SK-N-SH (cell line): ENCODE results near the gene MIS18A. TPM values are rescaled to one million over a fixed set of nuclear protein-coding genes. Genes with fewer than 3 reads are reported as not detected.

ENCODE experiments used
- CTCF ChIA-PET: fragments of 300-600, 350-600 bp; formaldehyde crosslinking; extraction: SDS; loops from one replicate; lab custom pipeline; 2021; lab: Yijun Ruan, JAX
- POLR2A ChIA-PET: fragments of 350-600 bp; sonication (Branson Sonifier 250); formaldehyde crosslinking; extraction: SDS; loops from one replicate; lab custom pipeline; 2020; ENCODE audit warnings: antibody characterized with exemption, inconsistent platforms; lab: Yijun Ruan, JAX
- DNase-seq: peaks from one replicate; pipeline ENCODE4 v3.0.0; 2012
- H2AFZ ChIP-seq: fragments of 200-600 bp; sonication (generic); 2 replicates; pipeline ENCODE4 v1.8.1; 2016; ENCODE audit warnings: antibody characterized with exemption, mild to moderate bottlenecking, low read depth
- H3F3A ChIP-seq: fragments of 200-600 bp; sonication (generic); replicated peaks from 2 replicates; pipeline ENCODE3; 2016; ENCODE audit warnings: antibody characterized with exemption, mild to moderate bottlenecking; ENCODE audit not compliant: insufficient read depth
- H3K27ac ChIP-seq, 2 experiments: fragments of 200-500 bp in 1 of 2; fragments of 200-600 bp in 1 of 2; sonication (Bioruptor generic) in 1 of 2; sonication (generic), shearing (Covaris generic) in 1 of 2; 2 replicates each; pipeline versions ENCODE4 v1.5.1 to v1.6.1; 2014 to 2016; ENCODE audit warnings: low read depth in 2 of 2, inconsistent platforms in 1 of 2, low read length in 1 of 2, mild to moderate bottlenecking in 1 of 2, mixed read lengths in 1 of 2
- H3K27me3 ChIP-seq: fragments of 200-600 bp; sonication (generic), shearing (Covaris generic); 2 replicates; pipeline ENCODE4 v1.6.1; 2016; ENCODE audit warnings: mixed run types; ENCODE audit not compliant: insufficient read depth
- H3K36me3 ChIP-seq, 2 experiments: fragments of 200-500 bp in 1 of 2; fragments of 200-600 bp in 1 of 2; sonication (Bioruptor generic) in 1 of 2; sonication (generic) in 1 of 2; replicated peaks in 1 of 2; 2 replicates each; pipeline versions ENCODE3 to v1.5.1; 2014 to 2016; ENCODE audit warnings: low read length in 1 of 2, mild to moderate bottlenecking in 1 of 2; ENCODE audit not compliant: insufficient read depth in 2 of 2, control insufficient read depth in 1 of 2
- H3K4me1 ChIP-seq, 2 experiments: fragments of 200-500 bp in 1 of 2; fragments of 200-600 bp in 1 of 2; sonication (Bioruptor generic) in 1 of 2; sonication (generic), shearing (Covaris generic) in 1 of 2; 2 replicates each; pipeline versions ENCODE4 v1.5.1 to v1.6.1; 2014 to 2016; ENCODE audit warnings: low read depth in 1 of 2, low read length in 1 of 2, mixed run types in 1 of 2; ENCODE audit not compliant: insufficient read depth in 2 of 2, control insufficient read depth in 1 of 2
- H3K4me2 ChIP-seq: fragments of 200-600 bp; sonication (generic), shearing (Covaris generic); 2 replicates; pipeline ENCODE4 v1.6.1; 2017; ENCODE audit warnings: mixed run types
- H3K4me3 ChIP-seq, 2 experiments: fragments of 200-500 bp in 1 of 2; fragments of 200-600 bp in 1 of 2; sonication (Bioruptor generic) in 1 of 2; sonication (generic), shearing (Covaris generic) in 1 of 2; 2 replicates each; pipeline versions ENCODE4 v1.5.1 to v1.8.1; 2014 to 2016; ENCODE audit warnings: low read depth in 2 of 2, inconsistent platforms in 1 of 2, low read length in 1 of 2, mild to moderate bottlenecking in 1 of 2, mixed read lengths in 1 of 2, moderate library complexity in 1 of 2
- H3K79me2 ChIP-seq: fragments of 200-600 bp; sonication (generic); 2 replicates; pipeline ENCODE4 v1.8.1; 2017; ENCODE audit warnings: mild to moderate bottlenecking; ENCODE audit not compliant: insufficient read depth
- H3K9ac ChIP-seq: fragments of 200-600 bp; sonication (generic); 2 replicates; pipeline ENCODE4 v1.6.1; 2017; ENCODE audit warnings: mixed run types
- H3K9me2 ChIP-seq: fragments of 200-600 bp; sonication (generic); 2 replicates; pipeline ENCODE4 v1.6.1; 2017; ENCODE audit warnings: mixed run types
- H3K9me3 ChIP-seq: fragments of 200-600 bp; sonication (generic); 2 replicates; pipeline ENCODE4 v1.6.1; 2017; ENCODE audit warnings: mixed run types, mild to moderate bottlenecking, moderate library complexity
- H4K20me1 ChIP-seq: fragments of 200-600 bp; sonication (generic); 2 replicates; pipeline ENCODE4 v1.6.1; 2017; ENCODE audit warnings: mild to moderate bottlenecking, mixed run types; ENCODE audit not compliant: insufficient read depth
- CHD2 ChIP-seq: fragments of 150-350 bp; IDR thresholded peaks from 2 replicates; pipeline ENCODE4 v1.6.1; 2018; ENCODE audit warnings: low read length; ENCODE audit not compliant: partially characterized antibody
- EP300 ChIP-seq, 2 experiments: IDR thresholded peaks; 2 replicates each; pipeline versions ENCODE4 v1.4.0 to v1.6.1; 2012; ENCODE audit warnings: borderline replicate concordance in 1 of 2, low read depth in 1 of 2, low read length in 1 of 2
- EZH2phosphoT487 ChIP-seq: fragments of 200-600 bp; sonication (generic); IDR thresholded peaks from 2 replicates; pipeline ENCODE4 v1.6.1; 2017; ENCODE audit warnings: low read depth, mixed run types, mild to moderate bottlenecking, antibody characterized with exemption, moderate library complexity, borderline replicate concordance
- FOXJ3 ChIP-seq: sonication (generic); formaldehyde crosslinking; IDR thresholded peaks from 2 replicates; pipeline ENCODE4 v1.5.1; 2020; ENCODE audit warnings: mild to moderate bottlenecking, missing genetic modification reagents
- GATA2 ChIP-seq: sonication (generic); formaldehyde crosslinking; IDR thresholded peaks from 2 replicates; pipeline ENCODE4 v1.5.0; 2020; ENCODE audit warnings: mild to moderate bottlenecking, missing genetic modification reagents
- IRF3 ChIP-seq: fragments of 150-350 bp; IDR thresholded peaks from 2 replicates; pipeline ENCODE4 v1.6.1; 2016; ENCODE audit warnings: mild to moderate bottlenecking, low read depth, low read length
- JUND ChIP-seq: IDR thresholded peaks from 2 replicates; pipeline ENCODE4 v1.4.0; 2012
- MAX ChIP-seq: IDR thresholded peaks from 2 replicates; pipeline ENCODE4 v1.4.0; 2012; ENCODE audit warnings: low read depth
- MEF2A ChIP-seq: IDR thresholded peaks from 2 replicates; pipeline ENCODE4 v1.4.0; 2012; ENCODE audit warnings: low read depth, borderline replicate concordance
- MXI1 ChIP-seq: IDR thresholded peaks from 2 replicates; pipeline ENCODE4 v1.6.1; 2012; ENCODE audit warnings: mild to moderate bottlenecking, low read depth, low read length, improper control_type of control experiment
- POLR2AphosphoS5 ChIP-seq: IDR thresholded peaks from 2 replicates; pipeline ENCODE4 v1.6.1; 2012; ENCODE audit warnings: low read depth, low read length
- RAD21 ChIP-seq: IDR thresholded peaks from 2 replicates; pipeline ENCODE4 v1.6.1; 2012; ENCODE audit warnings: mild to moderate bottlenecking, low read length
- RCOR1 ChIP-seq: fragments of 150-350 bp; IDR thresholded peaks from 2 replicates; pipeline ENCODE4 v1.6.1; 2017; ENCODE audit warnings: antibody characterized with exemption, low read length
- RFX5 ChIP-seq: IDR thresholded peaks from 2 replicates; pipeline ENCODE4 v1.6.1; 2012; ENCODE audit warnings: mild to moderate bottlenecking, improper control_type of control experiment, low read length
- RXRA ChIP-seq: IDR thresholded peaks from 2 replicates; pipeline ENCODE4 v1.4.0; 2012; ENCODE audit warnings: low read depth, mild to moderate bottlenecking, borderline replicate concordance
- SIN3A ChIP-seq: IDR thresholded peaks from 2 replicates; pipeline ENCODE4 v1.6.1; 2012; ENCODE audit warnings: low read depth, mild to moderate bottlenecking, low read length, moderate library complexity, borderline replicate concordance
- SMC3 ChIP-seq: IDR thresholded peaks from 2 replicates; pipeline ENCODE4 v1.6.1; 2012; ENCODE audit warnings: low read depth, low read length, improper control_type of control experiment
- TAF1 ChIP-seq: IDR thresholded peaks from 2 replicates; pipeline ENCODE4 v1.6.1; 2012; ENCODE audit warnings: low read depth, mild to moderate bottlenecking, low read length, moderate library complexity, borderline replicate concordance
- TEAD4 ChIP-seq: IDR thresholded peaks from 2 replicates; pipeline ENCODE4 v1.4.0; 2012; ENCODE audit warnings: mild to moderate bottlenecking, borderline replicate concordance; ENCODE audit not compliant: insufficient read depth
- USF1 ChIP-seq: IDR thresholded peaks from 2 replicates; pipeline ENCODE4 v1.4.0; 2012; ENCODE audit warnings: low read depth, borderline replicate concordance
- USF2 ChIP-seq: fragments of 150-350 bp; IDR thresholded peaks from 2 replicates; pipeline ENCODE4 v1.6.1; 2017; ENCODE audit warnings: antibody characterized with exemption, low read length, low read depth, borderline replicate concordance
- ZBTB33 ChIP-seq: IDR thresholded peaks from 2 replicates; pipeline ENCODE4 v1.4.0; 2012; ENCODE audit warnings: low read depth, borderline replicate concordance
- WGBS: methylation state at CpG from one replicate; pipeline ENCODE4 v1.1.6; 2017; ENCODE audit warnings: low lambda C conversion rate; 5-methylcytosine and 5-hydroxymethylcytosine counted together
- polyA plus RNA-seq, 3 experiments: library from polyadenylated mRNA; depleted of rRNA; stranded (reverse); fragments of >200 nt; gene quantifications; 2 replicates each; pipeline ENCODE4 v1.2.3, GENCODE V29; 2012
- TF ChIP-seq, protein P1 (sequence below): IDR thresholded peaks from 2 replicates; pipeline ENCODE4; 2012
- TF ChIP-seq, protein P2 (sequence below): fragments of 200-600 bp; sonication (generic); IDR thresholded peaks from 2 replicates; pipeline ENCODE4 v1.6.1; 2017; ENCODE audit warnings: antibody characterized with exemption, mild to moderate bottlenecking, moderate library complexity

MIS18A gene
- polyA plus RNA-seq, 1 of the 3 experiments (the other 2 are of a cell fraction), result 14.2 TPM

GRCh38 chr21:32328595-32328994, 49.7 kb upstream of the MIS18A start:
- H3K27ac ChIP-seq, result peak overlapping the region; percentile 43 to 62; a peak in 3 of 4 replicates
- H2AFZ ChIP-seq, result no peak overlapping the region
- H3K9me2 ChIP-seq, result no peaks in the 10 kb centered on the region
- H3K9ac ChIP-seq, result no peak overlapping the region
- 0 out of 2 replicates have a peak, but pooled peaks cover 8% of the 10 kb centered on the region for H3K9me3 ChIP-seq
- H3K4me1 ChIP-seq, result peaks cover 0 to 7% of the 10 kb centered on the region in 2 experiments; a peak in 1 of 4 replicates
- ChIA-PET CTCF (interaction anchor here (0.6 kb wide), 1 partner anchor 338 kb away, joined by 3 read pairs; no protein-coding TSS in a partner anchor), POLR2A (no interaction called here)
- H3F3A ChIP-seq, result peaks cover 46% of the 10 kb centered on the region
- 62% methylated on average over 3 of the region's 3 CpGs for WGBS
- H3K4me2 ChIP-seq, result peak overlapping the region; percentile 3; the same call in 1 of the 2 replicates
- H3K4me3 ChIP-seq, result no peak overlapping the region
- no peaks in the 10 kb centered on the region for H3K27me3 ChIP-seq
- peaks cover 96 to 97% of the 10 kb centered on the region in 2 experiments for H3K36me3 ChIP-seq
- H3K79me2 ChIP-seq, result peaks cover 23% of the 10 kb centered on the region; the same call in 1 of the 2 replicates
- H4K20me1 ChIP-seq, result no peaks in the 10 kb centered on the region
- DNase-seq, result no peak
- TF ChIP-seq SIN3A (no peak), USF1 (no peak), RFX5 (no peak), ZBTB33 (no peak), MXI1 (no peak), EP300 (IDR thresholded peaks at IDR 0.05; ENCODE audit: borderline replicate concordance in 1 of 2, low read depth in 1 of 2, low read length in 1 of 2) (no peak), GATA2 (CRISPR knock-in tag) (no peak), USF2 (no peak), IRF3 (no peak), JUND (no peak; the same call in 1 of the 2 replicates), RCOR1 (no peak), RXRA (no peak), EZH2phosphoT487 (no peak), RAD21 (no peak), MEF2A (peak; percentile 40; the same call in 1 of the 2 replicates), CHD2 (no peak), SMC3 (no peak), MAX (0 out of 2 replicates have a peak, but pooled peaks have one; percentile 18), FOXJ3 (CRISPR knock-in tag) (no peak), POLR2AphosphoS5 (no peak), TEAD4 (no peak), TAF1 (no peak)
- TF ChIP-seq, protein P1, sequence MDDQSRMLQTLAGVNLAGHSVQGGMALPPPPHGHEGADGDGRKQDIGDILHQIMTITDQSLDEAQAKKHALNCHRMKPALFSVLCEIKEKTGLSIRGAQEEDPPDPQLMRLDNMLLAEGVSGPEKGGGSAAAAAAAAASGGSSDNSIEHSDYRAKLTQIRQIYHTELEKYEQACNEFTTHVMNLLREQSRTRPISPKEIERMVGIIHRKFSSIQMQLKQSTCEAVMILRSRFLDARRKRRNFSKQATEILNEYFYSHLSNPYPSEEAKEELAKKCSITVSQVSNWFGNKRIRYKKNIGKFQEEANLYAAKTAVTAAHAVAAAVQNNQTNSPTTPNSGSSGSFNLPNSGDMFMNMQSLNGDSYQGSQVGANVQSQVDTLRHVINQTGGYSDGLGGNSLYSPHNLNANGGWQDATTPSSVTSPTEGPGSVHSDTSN, result 0 out of 2 replicates have a peak, but pooled peaks have one; percentile 6
- TF ChIP-seq, protein P2, sequence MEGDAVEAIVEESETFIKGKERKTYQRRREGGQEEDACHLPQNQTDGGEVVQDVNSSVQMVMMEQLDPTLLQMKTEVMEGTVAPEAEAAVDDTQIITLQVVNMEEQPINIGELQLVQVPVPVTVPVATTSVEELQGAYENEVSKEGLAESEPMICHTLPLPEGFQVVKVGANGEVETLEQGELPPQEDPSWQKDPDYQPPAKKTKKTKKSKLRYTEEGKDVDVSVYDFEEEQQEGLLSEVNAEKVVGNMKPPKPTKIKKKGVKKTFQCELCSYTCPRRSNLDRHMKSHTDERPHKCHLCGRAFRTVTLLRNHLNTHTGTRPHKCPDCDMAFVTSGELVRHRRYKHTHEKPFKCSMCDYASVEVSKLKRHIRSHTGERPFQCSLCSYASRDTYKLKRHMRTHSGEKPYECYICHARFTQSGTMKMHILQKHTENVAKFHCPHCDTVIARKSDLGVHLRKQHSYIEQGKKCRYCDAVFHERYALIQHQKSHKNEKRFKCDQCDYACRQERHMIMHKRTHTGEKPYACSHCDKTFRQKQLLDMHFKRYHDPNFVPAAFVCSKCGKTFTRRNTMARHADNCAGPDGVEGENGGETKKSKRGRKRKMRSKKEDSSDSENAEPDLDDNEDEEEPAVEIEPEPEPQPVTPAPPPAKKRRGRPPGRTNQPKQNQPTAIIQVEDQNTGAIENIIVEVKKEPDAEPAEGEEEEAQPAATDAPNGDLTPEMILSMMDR, result no peak
